UCSD-AML1 (cell line): ENCODE measurements around the gene EPAS1.
"Not testable (repeated sequence)": the region's sequence is repeated elsewhere in the genome, so short reads cannot be mapped to it uniquely, and the experiment has no call there.

Experiments used
- DNase-seq: peaks from one replicate; lab custom pipeline; 2025; ENCODE audit not compliant: unreplicated experiment; lab: John Stamatoyannopoulos, UW

The EPAS1 gene

DNA sequence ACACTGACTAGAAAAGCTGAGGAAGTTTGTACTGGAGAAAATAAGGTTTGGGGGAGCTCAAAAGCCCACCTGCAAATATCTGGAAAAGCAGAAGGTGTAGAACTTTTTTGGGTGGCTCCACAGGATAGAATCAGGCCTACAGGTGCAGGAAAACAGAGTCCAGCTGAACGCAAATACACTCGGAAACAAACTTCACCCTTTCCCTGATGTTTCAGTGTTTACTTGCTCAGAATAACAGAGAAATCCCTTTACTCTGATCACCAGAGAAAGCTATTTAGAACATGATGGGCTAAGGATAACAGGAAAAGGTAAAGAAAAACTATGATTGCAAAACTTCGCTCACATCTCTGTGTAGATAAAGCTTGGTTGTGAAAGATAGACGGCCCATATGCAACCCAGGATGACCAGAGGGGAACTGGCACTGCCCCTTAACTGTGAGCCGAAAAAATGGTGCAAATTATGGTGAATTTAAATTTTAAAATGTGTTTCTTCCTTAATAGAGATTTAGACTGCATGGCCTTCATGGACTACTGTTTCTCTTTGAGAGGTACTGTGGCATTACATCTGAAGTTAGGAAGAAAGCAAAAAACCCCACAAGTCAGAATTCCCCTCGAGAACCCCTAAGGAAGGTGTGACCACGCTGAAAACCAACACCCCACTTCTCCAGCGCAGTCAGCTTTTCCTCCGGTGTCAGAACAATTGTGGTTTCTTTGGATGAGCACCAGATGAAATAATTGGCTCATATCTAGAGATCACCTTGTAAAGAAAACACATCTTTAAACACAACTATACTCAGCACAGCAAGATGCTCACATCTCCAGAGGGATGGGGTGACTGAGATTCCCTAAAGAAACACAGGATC is 97.7 kb downstream of the EPAS1 start:
- DNase-seq: no peak

DNA sequence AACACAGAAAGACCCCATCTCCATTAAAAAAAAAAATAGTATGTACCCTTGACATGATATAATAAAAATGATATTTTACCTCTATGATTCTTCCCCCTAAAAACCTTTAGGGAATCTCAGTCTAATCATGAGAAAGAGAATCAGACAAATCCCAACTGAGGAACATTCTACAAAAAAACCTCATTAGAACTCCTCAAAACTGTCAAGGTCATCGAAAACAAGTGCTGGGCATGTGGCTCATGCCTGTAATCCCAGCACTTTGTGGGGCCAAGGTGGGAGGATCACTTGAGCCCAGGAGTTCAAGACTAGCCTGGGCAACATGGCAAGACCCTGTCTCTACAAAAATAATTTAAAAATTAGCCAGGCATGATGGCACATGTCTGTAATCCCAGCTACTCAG is 98.5 kb downstream of the EPAS1 start:
- DNase-seq: not testable (repeated sequence)

DNA sequence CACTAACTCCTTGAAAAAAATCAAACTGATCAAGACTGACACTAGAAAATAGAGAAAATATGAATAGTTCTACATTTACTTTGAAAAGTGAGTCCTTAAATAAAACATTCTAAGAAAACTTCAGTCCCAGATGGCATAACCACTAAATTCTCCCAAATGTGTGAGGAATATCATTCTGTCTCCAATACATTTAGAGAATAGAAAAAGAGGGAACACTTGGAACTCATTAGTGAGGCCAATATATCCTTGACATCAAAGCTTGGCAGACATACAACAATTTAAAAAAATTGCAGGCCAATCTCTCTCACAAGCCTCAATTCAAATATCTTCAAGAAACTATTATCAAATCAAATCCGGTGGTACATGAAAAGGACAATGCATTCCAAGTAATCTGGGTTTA is 102.8 kb downstream of the EPAS1 start:
- DNase-seq: no peak

DNA sequence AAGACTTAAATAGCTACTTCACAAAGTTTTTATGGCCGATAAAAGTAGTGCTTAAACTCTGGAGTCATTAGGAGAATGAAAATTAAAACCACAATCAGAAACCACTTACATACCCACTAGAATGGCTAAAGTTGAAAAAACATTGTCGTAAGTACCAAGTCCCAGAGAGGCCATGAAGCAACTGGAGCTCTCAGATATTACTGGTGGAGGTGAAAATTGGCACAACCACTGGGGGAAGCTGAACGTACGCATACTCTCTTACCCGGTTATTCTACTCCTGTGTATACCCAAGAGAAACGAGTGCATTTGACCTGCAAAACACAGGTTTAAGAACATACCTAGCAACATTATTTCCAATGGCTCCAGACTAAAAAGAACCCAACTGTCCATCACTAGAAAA is 105.7 kb downstream of the EPAS1 start:
- DNase-seq: no peak

DNA sequence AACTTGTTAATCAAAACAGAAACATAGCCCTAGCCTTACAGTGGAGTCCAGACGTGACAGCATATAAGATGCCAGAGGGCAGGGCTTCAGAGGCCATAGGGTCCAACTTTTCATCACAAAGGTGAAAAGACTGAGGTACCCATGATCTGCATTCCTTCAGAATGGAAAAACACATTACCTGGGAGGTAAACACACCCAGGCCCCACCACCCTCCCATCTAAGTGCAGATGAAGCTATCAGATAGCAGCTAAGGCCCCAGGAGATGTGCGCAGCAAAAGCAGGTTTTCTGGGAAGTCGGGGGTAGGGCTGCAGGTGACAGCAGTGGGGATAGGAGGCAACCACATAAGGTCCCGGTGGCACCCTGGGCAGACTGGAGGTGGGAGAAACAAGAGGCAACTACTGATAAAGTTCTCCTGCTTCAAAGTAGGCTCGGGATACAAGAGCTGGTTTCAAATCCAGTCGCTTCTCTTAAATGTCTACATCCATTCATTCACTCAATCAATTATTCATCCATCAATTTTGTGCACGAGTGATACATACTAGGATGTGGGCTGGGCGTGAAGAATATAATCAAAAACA is 107.1 kb downstream of the EPAS1 start:
- no peak for DNase-seq

DNA sequence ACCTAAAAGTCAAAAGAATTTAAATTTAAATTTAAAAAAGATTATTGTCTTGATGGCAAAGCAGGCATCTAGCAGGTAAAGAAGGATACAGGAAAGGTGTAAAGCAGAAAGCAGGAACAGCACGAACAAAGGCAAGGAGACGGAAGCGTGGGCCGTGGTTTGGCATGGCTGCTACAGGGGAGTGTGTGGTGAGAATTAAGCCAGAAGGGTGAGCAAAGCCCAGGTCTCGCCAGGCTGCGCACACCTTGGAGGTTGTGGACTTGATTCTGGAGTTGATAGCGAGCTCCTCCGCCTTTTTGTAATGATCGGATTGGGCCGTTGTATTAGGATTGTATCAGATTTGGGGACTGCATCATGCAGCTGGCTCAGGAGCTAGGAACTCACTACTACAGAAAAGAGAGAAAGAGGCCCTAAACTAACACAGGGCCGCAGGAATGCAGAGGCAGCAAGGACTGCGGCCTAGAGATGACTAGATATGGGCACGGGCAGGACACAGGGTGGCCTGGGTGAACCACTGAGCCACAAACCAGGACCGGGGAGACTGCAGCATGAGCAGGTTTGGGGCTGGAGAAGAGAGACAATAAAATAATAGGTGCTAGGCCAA is 110.7 kb downstream of the EPAS1 start:
- DNase-seq: no peak

DNA sequence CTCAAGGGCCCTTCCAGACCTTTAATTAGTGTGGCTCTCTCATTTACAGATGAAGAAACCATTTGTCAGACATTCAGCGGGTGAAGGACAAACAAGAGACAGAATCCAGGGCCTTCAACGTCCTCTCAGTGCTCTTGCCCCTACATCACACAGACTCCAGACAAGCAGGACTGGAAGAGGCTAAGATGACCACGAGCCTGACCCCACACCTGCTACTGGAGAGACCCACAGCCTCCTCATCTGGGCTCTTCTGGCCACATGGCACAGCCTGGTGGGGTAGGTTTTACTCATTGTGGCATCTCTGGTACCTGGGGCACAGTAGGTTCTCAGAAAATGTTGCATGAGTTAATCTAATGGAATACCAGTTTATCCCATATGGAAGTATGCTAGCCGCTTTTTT is 112.5 kb downstream of the EPAS1 start:
- no peak for DNase-seq

DNA sequence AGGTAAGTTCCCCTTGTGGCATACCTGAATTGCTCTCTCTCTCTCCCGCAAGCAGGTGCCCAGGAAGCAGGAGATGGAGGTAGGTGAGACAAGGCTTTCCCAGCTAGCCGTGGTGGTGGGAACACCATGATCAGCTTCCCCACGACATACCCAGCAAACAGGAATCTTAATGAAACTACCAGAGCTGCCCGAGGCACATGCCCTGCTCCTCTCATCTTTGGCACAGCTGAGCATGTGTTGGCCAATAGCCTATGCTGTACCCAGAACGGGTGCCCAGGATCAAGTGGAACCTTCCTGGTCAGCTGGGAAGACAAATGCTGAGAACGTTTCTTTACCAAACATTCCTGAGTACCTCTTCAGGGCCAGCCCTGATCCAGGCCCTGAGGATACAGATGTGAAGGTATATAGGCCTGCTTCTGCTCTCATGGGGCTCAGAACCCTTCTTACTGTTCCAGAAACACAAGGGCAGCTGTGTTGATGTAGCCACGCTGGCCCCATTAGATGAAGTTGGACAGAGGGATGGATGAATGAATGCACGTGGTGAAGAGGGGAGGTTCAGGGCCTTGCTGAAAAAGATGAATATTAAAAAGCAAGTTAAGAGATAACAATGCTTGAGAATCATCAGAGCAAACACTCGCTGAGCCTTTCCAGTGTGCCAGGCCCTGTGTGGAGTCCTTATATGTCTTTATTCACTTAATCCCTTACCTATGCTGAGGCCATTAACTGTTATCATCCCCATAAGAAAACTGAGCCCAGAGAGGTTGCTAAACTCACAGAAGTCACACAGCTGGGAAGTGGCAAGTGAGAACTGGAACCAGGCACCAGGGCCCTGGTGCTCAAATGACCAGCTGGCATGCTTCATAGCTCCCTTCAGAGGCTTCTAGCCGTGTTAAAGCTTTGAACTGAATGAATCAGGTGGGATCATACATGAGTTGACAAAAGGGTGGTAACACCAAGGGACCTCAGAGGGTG is 113.4 kb downstream of the EPAS1 start:
- no peak for DNase-seq

DNA sequence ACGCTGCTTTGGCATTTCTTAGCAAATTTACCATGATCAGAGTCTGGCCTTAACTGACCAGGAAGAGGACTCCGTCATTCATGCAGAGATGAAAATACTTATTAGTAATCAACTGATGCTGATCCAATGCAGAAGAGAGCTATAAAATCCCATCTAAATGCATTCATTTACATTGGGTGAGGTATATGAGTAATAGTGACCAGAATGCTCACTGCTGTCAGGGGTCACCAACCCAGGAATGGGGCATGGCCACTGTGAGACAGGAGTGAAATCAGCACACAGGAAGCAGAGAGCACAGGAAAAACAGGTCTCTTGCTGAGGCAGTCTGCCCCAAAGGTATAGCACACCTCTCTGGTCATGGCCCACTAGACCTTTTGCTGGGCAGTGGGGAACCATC is 114.0 kb downstream of the EPAS1 start:
- no peak for DNase-seq

DNA sequence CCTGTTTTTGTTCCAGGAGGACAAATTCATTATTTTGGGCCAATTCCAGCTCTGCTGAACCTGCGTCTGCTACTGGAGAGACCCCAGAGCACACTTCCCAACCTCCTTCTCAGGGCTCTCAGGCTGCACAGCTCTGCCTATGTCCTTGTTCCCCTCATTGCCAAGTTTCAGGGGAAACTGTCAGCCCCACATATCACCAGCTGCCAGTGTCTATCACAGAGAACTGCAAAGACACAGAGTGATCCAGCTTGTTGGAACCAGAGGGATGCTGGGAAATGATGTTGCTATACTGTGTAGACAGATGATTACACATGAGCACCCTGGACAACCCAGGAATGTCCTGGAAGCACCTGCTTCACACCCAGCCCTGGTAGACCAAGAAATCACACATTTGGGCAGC is 114.8 kb downstream of the EPAS1 start:
- no peak for DNase-seq

DNA sequence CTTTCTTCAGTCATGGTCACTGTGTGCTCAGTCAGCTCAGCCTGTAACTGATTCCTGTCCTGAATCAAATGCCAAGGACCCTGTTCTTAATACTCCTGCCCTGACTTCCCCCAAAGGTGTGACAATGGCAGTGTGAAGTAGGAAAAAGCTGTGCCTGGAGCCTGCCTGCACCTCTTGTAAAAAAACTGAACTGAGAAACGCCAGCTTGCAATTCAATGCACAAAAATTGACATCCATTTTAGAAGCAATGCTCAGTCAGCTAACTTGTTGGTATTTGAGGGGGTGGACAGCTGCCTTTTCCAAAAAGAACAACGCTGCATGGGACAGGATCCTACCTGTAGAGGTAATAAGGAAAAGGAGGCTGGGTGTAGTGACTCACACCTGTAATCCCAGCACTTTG is 115.9 kb downstream of the EPAS1 start:
- no peak for DNase-seq

DNA sequence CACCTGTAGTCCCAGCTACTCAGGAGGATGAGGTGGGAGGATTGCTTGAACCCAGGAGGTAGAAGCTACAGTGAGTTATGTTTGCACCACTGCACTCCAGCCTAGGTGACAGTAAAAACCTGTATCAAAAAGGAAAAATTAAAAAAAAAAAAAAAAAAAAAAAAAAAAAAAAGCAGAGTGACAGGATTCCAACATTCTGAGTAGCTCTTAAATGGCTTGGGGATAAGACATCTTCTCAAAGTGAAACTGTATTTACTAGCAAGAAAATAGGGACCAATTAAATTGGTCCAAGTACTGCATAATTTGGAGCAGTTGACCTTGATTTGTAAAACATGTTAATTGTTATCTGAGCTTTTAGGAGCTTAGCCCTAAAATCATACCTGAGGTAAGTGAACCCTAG is 116.4 kb downstream of the EPAS1 start:
- DNase-seq: no peak

DNA sequence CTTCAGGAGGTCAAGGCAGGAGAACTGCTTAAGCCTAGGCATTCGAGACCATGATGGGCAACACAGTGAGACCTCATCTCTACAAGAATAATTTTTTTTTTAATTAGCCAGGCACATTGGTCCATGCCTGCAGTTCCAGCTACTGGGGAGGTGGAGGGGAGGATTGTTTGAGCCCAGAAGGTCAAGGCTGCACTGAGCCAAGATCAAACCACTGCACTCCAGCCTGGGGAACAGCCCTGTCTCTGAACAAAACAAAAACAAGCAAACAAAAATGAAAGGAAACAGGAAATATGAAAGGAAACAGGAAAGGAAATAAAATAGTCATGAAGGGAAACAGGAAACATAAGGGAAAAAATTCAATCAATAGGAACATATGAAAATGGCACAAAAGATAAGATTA is 117.5 kb downstream of the EPAS1 start:
- no peak for DNase-seq

DNA sequence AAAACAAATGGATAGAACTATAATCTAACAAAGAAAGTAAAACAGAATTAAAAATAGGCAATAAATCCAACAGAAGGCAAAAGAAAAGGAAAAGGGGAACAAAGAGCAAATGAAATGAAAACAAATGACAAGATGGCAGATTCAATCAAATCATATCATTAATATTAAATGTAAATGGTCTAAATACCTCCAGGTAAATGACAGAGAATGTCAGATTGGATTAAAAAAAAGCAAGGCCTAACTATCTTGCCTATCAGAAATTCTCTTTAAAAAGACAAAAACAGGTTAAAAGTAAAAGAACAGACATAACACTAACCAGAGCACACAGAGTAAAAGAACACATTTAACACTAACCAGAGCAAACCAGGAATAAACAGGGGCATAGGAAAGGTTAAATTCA is 119.1 kb downstream of the EPAS1 start:
- DNase-seq: no peak

DNA sequence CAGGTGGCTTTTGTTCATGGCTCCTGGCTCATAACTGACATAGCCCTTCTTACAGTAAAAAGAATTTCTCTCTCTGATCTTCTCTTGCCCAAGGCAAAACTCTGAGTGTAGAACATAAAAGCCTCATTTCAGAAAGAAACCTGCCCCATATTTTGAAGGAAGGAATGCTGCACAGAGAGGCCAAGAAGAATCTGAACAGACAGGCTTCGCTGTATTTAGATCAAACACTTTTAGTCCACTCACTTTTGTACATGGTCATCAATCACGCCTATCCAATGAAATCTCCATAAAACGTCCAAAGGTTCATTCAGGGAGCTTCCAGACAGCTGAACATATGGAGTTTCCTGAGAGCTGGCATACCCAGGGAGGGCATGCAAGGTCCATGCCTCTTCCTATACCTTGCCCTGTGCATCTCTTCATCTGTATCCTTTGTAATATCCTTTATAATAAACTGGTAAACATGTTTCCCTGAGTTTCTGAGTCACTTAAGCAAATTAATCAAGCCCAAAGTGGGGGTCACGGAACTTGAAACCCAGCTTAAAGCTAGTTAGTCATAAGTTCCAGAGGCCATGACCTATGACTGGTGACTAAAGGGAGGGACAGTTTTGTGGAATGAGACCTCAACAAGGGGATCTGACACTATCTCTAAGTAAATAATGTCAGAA is 119.7 kb downstream of the EPAS1 start:
- no peak for DNase-seq

DNA sequence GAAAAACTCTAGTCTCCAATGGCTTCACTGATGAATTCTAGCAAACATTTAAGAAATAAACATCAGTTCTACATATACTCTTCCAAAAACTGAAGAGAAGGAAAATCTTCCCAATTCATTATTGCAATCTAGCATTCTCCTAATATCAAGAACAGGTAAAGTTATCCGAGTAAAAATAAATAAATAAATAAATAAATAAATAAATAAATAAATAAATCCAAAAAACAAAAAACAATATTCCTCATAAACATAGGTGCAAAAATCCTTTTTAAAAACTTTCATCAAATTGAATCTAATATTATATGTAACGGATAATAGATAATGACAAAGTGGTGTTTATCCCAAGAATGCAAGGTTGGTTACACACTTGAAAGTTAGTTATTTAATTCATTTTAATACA is 123.7 kb downstream of the EPAS1 start:
- DNase-seq: no peak

DNA sequence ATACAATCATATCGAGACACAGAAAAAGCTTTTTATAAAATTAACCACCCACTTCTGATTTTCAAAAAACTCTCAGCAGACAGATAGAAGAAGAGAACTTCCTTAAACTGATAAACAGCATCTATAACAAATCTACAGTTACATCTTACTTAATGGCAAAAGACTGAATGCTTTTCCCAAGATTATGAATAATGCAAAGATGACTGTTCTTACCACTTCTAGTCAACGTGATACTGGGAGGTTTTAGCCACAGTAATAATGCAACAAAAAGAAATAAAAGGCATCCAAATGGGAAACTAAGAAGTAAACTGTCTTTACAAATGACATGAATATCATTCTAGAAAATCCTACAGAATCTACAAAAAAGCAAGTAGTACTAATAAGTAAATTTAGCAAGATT is 124.2 kb downstream of the EPAS1 start:
- no peak for DNase-seq

DNA sequence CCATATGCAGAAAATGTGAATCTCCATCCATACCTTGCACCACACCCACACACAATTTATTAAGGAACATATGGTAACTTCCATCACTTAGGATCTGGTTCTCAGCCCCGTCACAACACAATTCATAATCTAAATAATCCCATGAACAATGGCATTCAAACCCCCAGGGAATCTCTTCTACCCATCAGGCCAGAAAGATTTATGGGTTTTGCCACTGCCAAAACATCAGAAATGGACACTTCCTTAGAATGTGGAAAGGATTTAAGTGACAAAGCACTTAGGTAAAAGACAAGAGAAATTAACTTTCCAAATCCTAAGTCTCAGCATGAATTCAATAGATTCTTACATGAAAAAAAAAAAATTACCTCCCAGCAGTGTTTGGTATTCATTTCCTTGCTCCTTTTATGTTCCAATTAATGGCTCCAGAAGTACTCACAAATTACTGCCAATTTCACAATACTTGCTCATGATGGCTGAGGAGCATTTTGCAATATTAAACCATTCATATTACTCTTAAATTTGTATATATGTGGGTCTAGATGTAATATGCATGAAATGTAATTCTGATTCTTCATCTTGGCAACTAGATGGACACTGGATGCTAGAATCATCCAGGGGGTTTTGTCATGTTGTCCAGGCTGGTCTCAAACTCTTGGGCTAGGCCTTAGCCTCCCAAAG is 125.6 kb downstream of the EPAS1 start:
- no peak for DNase-seq

DNA sequence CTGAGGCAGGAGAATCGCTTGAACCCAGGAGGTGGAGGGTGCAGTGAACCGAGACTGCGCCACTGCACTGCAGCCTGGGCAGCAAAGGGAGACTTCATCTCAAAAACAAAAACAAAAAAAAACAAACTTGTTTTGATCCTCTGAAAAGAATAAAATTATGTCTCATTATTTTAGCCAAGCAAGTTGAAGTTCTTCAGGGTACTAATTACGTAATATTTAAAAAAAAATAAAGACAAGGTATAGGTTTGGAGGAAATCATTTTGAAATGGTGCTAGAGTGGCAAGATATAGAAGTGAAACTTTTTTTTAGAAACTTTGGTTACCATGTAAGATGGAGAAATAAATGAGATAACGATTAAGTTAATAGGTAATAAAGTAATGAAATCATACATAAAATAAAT is 127.7 kb downstream of the EPAS1 start:
- DNase-seq: no peak

DNA sequence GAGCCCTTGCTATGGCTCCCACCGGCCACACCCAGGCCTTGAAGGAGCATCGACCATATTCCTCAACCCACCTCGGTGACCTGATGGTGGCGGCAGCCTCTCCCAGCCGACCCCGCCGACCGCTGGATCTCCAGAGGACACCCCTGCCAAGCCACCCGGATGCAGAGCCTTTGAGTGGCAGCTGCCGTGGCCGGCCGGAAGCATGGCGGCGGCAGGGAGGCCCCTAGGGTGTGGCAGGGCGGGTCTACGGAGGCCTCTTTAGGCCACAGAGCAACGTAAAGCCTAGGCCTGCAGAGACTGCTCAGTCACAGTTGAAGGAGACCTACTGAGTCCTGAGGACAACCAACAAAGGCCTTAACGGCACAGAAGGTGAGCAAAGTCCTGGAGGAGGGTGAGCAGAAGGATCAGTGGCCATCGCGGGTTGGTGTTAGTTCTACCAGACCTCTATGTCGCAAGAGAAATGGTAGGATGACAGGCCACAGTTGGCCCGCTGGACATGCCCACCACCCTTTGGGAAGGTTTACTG is 131.8 kb downstream of the EPAS1 start:
- no peak for DNase-seq
